K562 (cell line): Measurements from ENCODE around the gene LENEP. TPM values are rescaled to one million over a fixed set of nuclear protein-coding genes. Genes with fewer than 3 reads are reported as not detected.

Source experiments
- HEY1 ChIP-seq: fragments of 250-450 bp; sonication (Bioruptor Pico); IDR thresholded peaks from 2 replicates; pipeline ENCODE4 v1.5.0; 2020; ENCODE audit warnings: mild to moderate bottlenecking, moderate library complexity, borderline replicate concordance
- NRF1 ChIP-seq, 2 experiments: fragments of 450-650 bp; IDR thresholded peaks in 1 of 2; conservative IDR thresholded peaks in 1 of 2; 2 replicates each; pipeline ENCODE4 v1.6.1; 2014; ENCODE audit warnings: mild to moderate bottlenecking in 2 of 2
- PHB ChIP-seq: fragments of 250-450 bp; sonication (Bioruptor Pico); IDR thresholded peaks from 2 replicates; pipeline ENCODE4 v1.5.0; 2021
- ZBTB7A ChIP-seq: IDR thresholded peaks from 2 replicates; pipeline ENCODE4 v1.6.1; 2011; ENCODE audit warnings: low read depth, mild to moderate bottlenecking, low read length, moderate library complexity, borderline replicate concordance; ENCODE audit not compliant: control insufficient read depth
- ZNF133 ChIP-seq: fragments of 250-450 bp; sonication (Bioruptor Pico); IDR thresholded peaks from 2 replicates; pipeline ENCODE4 v1.4.0; 2020; ENCODE audit warnings: mild to moderate bottlenecking
- ZNF707 ChIP-seq: fragments of 250-450 bp; sonication (Bioruptor Pico); conservative IDR thresholded peaks from 2 replicates; pipeline ENCODE4 v1.8.0; 2022; ENCODE audit warnings: inconsistent platforms, mild to moderate bottlenecking, moderate library complexity
- polyA plus RNA-seq, 8 experiments: library from polyadenylated mRNA; depleted of rRNA in 4 of 8; stranded (reverse) in 5 of 8; unstranded in 3 of 8; fragments of >200 nt; fragmentation: Nextera tagmentation in 2 of 8; fragmentation: Illumina TruSeq in 1 of 8; extraction: Ambion mirVana in 2 of 8; extraction: Trizol in 1 of 8; gene quantifications; 2 replicates each; pipeline versions ENCODE4 v1.2.1 to v1.2.3, GENCODE V29; 2011 to 2014; ENCODE audit warnings: inconsistent platforms in 1 of 8, missing spikeins in 1 of 8
- total RNA-seq, 7 experiments: library from RNA; depleted of rRNA in 6 of 7; stranded (reverse); fragments of >200 nt in 6 of 7; fragmentation: Illumina TruSeq in 2 of 7; extraction: Trizol in 2 of 7; gene quantifications; 2 replicates each; pipeline versions ENCODE4 v1.2.1 to v1.2.3, GENCODE V29; 2011 to 2021; ENCODE audit warnings: low replicate concordance in 1 of 7
- TF ChIP-seq, protein P1 (sequence below): sonication (generic); formaldehyde crosslinking; IDR thresholded peaks from 2 replicates; pipeline ENCODE4 v1.8.1; 2023; ENCODE audit warnings: mild to moderate bottlenecking, missing genetic modification reagents
- TF ChIP-seq, protein P2 (sequence below): fragments of 450-650 bp; conservative IDR thresholded peaks from 2 replicates; pipeline ENCODE4 v1.6.1; 2016; ENCODE audit warnings: missing genetic modification characterization, low read depth, mild to moderate bottlenecking, missing compliant biosample characterization, moderate library complexity
- TF ChIP-seq, protein P3 (sequence below): fragments of 450-650 bp; IDR thresholded peaks from 2 replicates; pipeline ENCODE4 v1.6.1; 2017; ENCODE audit warnings: mild to moderate bottlenecking, moderate library complexity
- TF ChIP-seq, protein P4 (sequence below): fragments of 450-650 bp; IDR thresholded peaks from 2 replicates; pipeline ENCODE4 v1.6.1; 2016; ENCODE audit warnings: mild to moderate bottlenecking, moderate library complexity

LENEP gene
- total and polyA plus RNA-seq, 9 of the 15 experiments (the other 6 are each of a cell fraction or from before 2014, with no cell fraction given) = 0.23 to 0.87 (median 0.67) TPM; not detected in 5

DNA sequence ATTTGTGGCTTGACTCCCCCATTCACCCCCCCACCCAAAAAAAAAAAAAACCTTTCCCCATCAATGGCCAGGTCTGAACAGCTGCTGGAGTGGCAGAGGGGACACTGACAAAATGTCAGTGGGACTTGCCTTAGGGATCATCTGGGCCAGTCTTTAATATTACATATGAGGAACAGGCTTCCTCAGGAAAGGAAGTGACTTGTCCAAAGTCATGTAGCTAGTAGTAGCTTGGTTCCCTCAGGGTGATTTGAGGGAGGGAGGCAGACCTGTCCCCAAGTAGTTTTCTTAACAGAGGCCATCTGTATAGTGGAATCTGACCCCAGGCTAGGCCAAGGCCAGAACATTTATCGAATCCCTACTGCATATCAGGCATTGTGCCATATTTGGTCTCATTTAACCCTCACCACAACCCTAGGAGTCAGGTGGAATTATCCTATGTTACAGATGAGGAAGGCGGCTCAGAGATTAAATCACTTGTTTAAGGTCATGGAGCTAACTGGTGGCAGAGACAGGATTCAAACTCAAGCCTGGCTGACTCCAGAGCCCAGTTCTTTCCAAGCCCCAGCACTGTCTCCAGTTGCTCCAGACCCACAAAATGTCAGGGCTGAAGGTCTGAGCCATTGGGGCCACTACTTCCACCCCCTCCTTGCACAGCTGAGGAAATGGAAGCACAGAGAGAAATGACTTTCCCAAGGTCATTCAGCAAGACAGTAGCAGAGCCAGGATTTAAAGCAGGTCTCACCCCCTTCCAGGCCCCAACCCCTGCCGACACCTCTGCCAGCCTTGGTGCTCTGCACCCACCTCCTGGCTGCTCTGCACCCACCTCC is 19.6 kb downstream of the LENEP start (continued):
- TF ChIP-seq, protein P1, sequence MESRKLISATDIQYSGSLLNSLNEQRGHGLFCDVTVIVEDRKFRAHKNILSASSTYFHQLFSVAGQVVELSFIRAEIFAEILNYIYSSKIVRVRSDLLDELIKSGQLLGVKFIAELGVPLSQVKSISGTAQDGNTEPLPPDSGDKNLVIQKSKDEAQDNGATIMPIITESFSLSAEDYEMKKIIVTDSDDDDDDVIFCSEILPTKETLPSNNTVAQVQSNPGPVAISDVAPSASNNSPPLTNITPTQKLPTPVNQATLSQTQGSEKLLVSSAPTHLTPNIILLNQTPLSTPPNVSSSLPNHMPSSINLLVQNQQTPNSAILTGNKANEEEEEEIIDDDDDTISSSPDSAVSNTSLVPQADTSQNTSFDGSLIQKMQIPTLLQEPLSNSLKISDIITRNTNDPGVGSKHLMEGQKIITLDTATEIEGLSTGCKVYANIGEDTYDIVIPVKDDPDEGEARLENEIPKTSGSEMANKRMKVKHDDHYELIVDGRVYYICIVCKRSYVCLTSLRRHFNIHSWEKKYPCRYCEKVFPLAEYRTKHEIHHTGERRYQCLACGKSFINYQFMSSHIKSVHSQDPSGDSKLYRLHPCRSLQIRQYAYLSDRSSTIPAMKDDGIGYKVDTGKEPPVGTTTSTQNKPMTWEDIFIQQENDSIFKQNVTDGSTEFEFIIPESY (CRISPR knock-in tag) = no peak
- TF ChIP-seq ZNF707 (CRISPR knock-in tag) (no peak), PHB (CRISPR knock-in tag) (no peak), ZNF133 (CRISPR knock-in tag) (no peak), ZBTB7A (no peak), HEY1 (CRISPR knock-in tag) (no peak), NRF1 (conservative IDR thresholded peaks at IDR 0.05 in 1 of 2, IDR thresholded peaks at IDR 0.05 in 1 of 2) (no peak)
- TF ChIP-seq, protein P2, sequence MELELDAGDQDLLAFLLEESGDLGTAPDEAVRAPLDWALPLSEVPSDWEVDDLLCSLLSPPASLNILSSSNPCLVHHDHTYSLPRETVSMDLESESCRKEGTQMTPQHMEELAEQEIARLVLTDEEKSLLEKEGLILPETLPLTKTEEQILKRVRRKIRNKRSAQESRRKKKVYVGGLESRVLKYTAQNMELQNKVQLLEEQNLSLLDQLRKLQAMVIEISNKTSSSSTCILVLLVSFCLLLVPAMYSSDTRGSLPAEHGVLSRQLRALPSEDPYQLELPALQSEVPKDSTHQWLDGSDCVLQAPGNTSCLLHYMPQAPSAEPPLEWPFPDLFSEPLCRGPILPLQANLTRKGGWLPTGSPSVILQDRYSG (tag) = no peak
- TF ChIP-seq, protein P3, sequence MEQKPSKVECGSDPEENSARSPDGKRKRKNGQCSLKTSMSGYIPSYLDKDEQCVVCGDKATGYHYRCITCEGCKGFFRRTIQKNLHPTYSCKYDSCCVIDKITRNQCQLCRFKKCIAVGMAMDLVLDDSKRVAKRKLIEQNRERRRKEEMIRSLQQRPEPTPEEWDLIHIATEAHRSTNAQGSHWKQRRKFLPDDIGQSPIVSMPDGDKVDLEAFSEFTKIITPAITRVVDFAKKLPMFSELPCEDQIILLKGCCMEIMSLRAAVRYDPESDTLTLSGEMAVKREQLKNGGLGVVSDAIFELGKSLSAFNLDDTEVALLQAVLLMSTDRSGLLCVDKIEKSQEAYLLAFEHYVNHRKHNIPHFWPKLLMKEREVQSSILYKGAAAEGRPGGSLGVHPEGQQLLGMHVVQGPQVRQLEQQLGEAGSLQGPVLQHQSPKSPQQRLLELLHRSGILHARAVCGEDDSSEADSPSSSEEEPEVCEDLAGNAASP = no peak
- TF ChIP-seq, protein P4, sequence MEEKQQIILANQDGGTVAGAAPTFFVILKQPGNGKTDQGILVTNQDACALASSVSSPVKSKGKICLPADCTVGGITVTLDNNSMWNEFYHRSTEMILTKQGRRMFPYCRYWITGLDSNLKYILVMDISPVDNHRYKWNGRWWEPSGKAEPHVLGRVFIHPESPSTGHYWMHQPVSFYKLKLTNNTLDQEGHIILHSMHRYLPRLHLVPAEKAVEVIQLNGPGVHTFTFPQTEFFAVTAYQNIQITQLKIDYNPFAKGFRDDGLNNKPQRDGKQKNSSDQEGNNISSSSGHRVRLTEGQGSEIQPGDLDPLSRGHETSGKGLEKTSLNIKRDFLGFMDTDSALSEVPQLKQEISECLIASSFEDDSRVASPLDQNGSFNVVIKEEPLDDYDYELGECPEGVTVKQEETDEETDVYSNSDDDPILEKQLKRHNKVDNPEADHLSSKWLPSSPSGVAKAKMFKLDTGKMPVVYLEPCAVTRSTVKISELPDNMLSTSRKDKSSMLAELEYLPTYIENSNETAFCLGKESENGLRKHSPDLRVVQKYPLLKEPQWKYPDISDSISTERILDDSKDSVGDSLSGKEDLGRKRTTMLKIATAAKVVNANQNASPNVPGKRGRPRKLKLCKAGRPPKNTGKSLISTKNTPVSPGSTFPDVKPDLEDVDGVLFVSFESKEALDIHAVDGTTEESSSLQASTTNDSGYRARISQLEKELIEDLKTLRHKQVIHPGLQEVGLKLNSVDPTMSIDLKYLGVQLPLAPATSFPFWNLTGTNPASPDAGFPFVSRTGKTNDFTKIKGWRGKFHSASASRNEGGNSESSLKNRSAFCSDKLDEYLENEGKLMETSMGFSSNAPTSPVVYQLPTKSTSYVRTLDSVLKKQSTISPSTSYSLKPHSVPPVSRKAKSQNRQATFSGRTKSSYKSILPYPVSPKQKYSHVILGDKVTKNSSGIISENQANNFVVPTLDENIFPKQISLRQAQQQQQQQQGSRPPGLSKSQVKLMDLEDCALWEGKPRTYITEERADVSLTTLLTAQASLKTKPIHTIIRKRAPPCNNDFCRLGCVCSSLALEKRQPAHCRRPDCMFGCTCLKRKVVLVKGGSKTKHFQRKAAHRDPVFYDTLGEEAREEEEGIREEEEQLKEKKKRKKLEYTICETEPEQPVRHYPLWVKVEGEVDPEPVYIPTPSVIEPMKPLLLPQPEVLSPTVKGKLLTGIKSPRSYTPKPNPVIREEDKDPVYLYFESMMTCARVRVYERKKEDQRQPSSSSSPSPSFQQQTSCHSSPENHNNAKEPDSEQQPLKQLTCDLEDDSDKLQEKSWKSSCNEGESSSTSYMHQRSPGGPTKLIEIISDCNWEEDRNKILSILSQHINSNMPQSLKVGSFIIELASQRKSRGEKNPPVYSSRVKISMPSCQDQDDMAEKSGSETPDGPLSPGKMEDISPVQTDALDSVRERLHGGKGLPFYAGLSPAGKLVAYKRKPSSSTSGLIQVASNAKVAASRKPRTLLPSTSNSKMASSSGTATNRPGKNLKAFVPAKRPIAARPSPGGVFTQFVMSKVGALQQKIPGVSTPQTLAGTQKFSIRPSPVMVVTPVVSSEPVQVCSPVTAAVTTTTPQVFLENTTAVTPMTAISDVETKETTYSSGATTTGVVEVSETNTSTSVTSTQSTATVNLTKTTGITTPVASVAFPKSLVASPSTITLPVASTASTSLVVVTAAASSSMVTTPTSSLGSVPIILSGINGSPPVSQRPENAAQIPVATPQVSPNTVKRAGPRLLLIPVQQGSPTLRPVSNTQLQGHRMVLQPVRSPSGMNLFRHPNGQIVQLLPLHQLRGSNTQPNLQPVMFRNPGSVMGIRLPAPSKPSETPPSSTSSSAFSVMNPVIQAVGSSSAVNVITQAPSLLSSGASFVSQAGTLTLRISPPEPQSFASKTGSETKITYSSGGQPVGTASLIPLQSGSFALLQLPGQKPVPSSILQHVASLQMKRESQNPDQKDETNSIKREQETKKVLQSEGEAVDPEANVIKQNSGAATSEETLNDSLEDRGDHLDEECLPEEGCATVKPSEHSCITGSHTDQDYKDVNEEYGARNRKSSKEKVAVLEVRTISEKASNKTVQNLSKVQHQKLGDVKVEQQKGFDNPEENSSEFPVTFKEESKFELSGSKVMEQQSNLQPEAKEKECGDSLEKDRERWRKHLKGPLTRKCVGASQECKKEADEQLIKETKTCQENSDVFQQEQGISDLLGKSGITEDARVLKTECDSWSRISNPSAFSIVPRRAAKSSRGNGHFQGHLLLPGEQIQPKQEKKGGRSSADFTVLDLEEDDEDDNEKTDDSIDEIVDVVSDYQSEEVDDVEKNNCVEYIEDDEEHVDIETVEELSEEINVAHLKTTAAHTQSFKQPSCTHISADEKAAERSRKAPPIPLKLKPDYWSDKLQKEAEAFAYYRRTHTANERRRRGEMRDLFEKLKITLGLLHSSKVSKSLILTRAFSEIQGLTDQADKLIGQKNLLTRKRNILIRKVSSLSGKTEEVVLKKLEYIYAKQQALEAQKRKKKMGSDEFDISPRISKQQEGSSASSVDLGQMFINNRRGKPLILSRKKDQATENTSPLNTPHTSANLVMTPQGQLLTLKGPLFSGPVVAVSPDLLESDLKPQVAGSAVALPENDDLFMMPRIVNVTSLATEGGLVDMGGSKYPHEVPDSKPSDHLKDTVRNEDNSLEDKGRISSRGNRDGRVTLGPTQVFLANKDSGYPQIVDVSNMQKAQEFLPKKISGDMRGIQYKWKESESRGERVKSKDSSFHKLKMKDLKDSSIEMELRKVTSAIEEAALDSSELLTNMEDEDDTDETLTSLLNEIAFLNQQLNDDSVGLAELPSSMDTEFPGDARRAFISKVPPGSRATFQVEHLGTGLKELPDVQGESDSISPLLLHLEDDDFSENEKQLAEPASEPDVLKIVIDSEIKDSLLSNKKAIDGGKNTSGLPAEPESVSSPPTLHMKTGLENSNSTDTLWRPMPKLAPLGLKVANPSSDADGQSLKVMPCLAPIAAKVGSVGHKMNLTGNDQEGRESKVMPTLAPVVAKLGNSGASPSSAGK = no peak
